SK-N-MC (cell line): ENCODE results near the gene ASPG.

Source experiments
- EZH2 ChIP-seq: fragments of 200-600 bp; sonication (generic); IDR thresholded peaks from one replicate; pipeline ENCODE4 v1.6.1; 2017; ENCODE audit warnings: antibody characterized with exemption
- POLR2AphosphoS5 ChIP-seq: IDR thresholded peaks from 2 replicates; pipeline ENCODE4 v1.6.1; 2012; ENCODE audit warnings: mild to moderate bottlenecking, low read depth, low read length, borderline replicate concordance

DNA sequence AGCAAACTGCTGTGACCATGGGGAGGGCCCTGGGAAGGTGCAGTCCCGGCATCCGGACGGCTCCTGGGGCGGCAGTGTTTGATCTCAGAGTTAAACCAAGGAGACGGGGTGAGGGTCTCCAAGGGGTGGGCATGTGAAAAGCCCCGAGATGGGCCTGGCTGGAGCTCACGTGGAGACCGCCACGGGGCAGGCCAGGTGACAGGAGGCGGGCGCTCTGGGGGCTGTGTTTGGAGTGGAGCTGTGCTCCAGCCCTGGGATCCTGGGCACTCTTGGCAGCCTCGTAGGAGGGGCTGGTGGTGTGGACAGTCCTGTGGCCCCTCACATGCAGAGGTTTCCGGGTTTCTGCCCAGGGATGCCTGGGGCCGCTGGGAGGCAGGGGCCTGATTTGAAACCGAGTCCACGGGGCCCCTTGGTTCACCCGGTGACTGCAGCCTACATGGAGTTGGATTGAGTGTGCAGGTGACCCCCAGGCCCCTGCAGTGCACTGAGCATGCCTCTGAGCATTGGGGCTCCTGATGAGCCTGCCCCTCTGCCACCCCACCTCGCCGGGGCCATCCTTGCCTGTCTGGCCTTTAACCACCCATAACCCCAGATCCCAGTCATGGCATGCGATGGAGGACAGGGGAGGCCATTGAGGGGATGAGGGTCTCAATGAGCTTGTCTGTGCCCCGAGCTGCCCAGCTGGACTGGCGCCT is 61.3 kb downstream of the ASPG start:
- TF ChIP-seq EZH2: no peak
- no peak for TF ChIP-seq POLR2AphosphoS5
